Astrocyte (in vitro differentiated cells and primary cell): Measurements from ENCODE around the gene GNAO1. TPM values are rescaled to one million over a fixed set of nuclear protein-coding genes. Genes with fewer than 3 reads are reported as not detected.
A peak's percentile ranks its signal among the peaks of the same experiment; 100 is the strongest.

Source experiments
- DNase-seq: peaks from one replicate; pipeline ENCODE4 v3.0.0-alpha.2; 2010; ENCODE audit warnings: low read depth
- FAIRE-seq: peaks from 2 replicates; lab custom pipeline; 2011; peaks lifted over from hg19 to GRCh38; lab: Jason Lieb, UNC
- H2AFZ ChIP-seq: 2 replicates; pipeline ENCODE4 v1.6.0; 2012; ENCODE audit warnings: low read depth, low read length, inconsistent platforms
- H3K27ac ChIP-seq: 2 replicates; pipeline ENCODE4 v1.5.1; 2011; ENCODE audit warnings: low read depth, low read length, inconsistent platforms
- H3K27me3 ChIP-seq: 2 replicates; pipeline ENCODE4 v1.6.0; 2011; ENCODE audit warnings: low read length, inconsistent platforms; ENCODE audit not compliant: insufficient read depth
- H3K36me3 ChIP-seq: 2 replicates; pipeline ENCODE4 v1.5.1; 2011; ENCODE audit warnings: low read length, inconsistent platforms; ENCODE audit not compliant: insufficient read depth
- H3K4me1 ChIP-seq: 2 replicates; pipeline ENCODE4 v1.5.1; 2011; ENCODE audit warnings: low read length, inconsistent platforms; ENCODE audit not compliant: insufficient read depth
- H3K4me2 ChIP-seq: 2 replicates; pipeline ENCODE4 v1.6.0; 2012; ENCODE audit warnings: low read length, inconsistent platforms
- H3K4me3 ChIP-seq: 2 replicates; pipeline ENCODE4 v1.5.1; 2011; ENCODE audit warnings: low read depth, mild to moderate bottlenecking, low read length, inconsistent platforms; ENCODE audit not compliant: insufficient read depth
- H3K79me2 ChIP-seq: 2 replicates; pipeline ENCODE4 v1.6.0; 2012; ENCODE audit warnings: mild to moderate bottlenecking, low read length, inconsistent platforms; ENCODE audit not compliant: insufficient read depth
- H3K9ac ChIP-seq: 2 replicates; pipeline ENCODE4 v1.6.0; 2012; ENCODE audit warnings: mild to moderate bottlenecking, low read length, inconsistent platforms
- H3K9me3 ChIP-seq: 2 replicates; pipeline ENCODE4 v1.5.1; 2012; ENCODE audit warnings: low read depth, mild to moderate bottlenecking, low read length, inconsistent platforms; ENCODE audit not compliant: insufficient read depth
- H4K20me1 ChIP-seq: 2 replicates; pipeline ENCODE4 v1.6.0; 2012; ENCODE audit warnings: low read length, inconsistent platforms; ENCODE audit not compliant: insufficient read depth
- H3K27ac Mint-ChIP-seq: one replicate; pipeline ENCODE4 v1.8.0; 2021; ENCODE audit warnings: mild to moderate bottlenecking, mixed read lengths; ENCODE audit not compliant: unreplicated experiment
- H3K27me3 Mint-ChIP-seq: one replicate; pipeline ENCODE4 v1.8.0; 2021; ENCODE audit warnings: low read depth, mixed read lengths; ENCODE audit not compliant: unreplicated experiment
- H3K36me3 Mint-ChIP-seq: one replicate; pipeline ENCODE4 v1.8.0; 2021; ENCODE audit warnings: low read depth, mixed read lengths; ENCODE audit not compliant: unreplicated experiment
- H3K4me1 Mint-ChIP-seq: one replicate; pipeline ENCODE4 v1.8.0; 2021; ENCODE audit warnings: low read depth, mixed read lengths; ENCODE audit not compliant: unreplicated experiment
- H3K4me3 Mint-ChIP-seq: one replicate; pipeline ENCODE4 v1.8.0; 2021; ENCODE audit warnings: mild to moderate bottlenecking, moderate library complexity, mixed read lengths; ENCODE audit not compliant: unreplicated experiment
- H3K9me3 Mint-ChIP-seq: one replicate; pipeline ENCODE4 v1.8.0; 2021; ENCODE audit warnings: mild to moderate bottlenecking, mixed read lengths; ENCODE audit not compliant: unreplicated experiment
- CTCF ChIP-seq: IDR thresholded peaks from 2 replicates; pipeline ENCODE4 v1.5.1; 2011; ENCODE audit warnings: low read depth, mild to moderate bottlenecking, inconsistent platforms, low read length, moderate library complexity; ENCODE audit not compliant: insufficient read depth
- EZH2 ChIP-seq: IDR thresholded peaks from 2 replicates; pipeline ENCODE4 v1.6.1; 2012; ENCODE audit warnings: mild to moderate bottlenecking, low read length, inconsistent platforms; ENCODE audit not compliant: insufficient read depth
- total RNA-seq: library from RNA; stranded (reverse); gene quantifications from 2 replicates; pipeline ENCODE4 v1.2.1, GENCODE V29; 2021

The GNAO1 gene
- total RNA-seq, 1 donor from 2014 or later = 1.7 TPM

- peaks cover 19% of the 10 kb centered on the region for H3K27me3 Mint-ChIP-seq
- H3K4me3 Mint-ChIP-seq = no peak overlapping the region
- H3K27me3 ChIP-seq = peaks cover 3% of the 10 kb centered on the region
- no peak overlapping the region for H3K27ac Mint-ChIP-seq
- no peaks in the 10 kb centered on the region for H4K20me1 ChIP-seq
- no peaks in the 10 kb centered on the region for H3K79me2 ChIP-seq
- H2AFZ ChIP-seq = no peak overlapping the region
- H3K4me1 Mint-ChIP-seq = peaks cover 7% of the 10 kb centered on the region
- peaks cover 26% of the 10 kb centered on the region for H3K4me1 ChIP-seq
- no peaks in the 10 kb centered on the region for H3K9me3 Mint-ChIP-seq
- no peaks in the 10 kb centered on the region for H3K36me3 ChIP-seq
- TF ChIP-seq CTCF = no peak
- no peak for TF ChIP-seq EZH2
- FAIRE-seq (no peak), DNase-seq (no peak)
- no peak overlapping the region for H3K27ac ChIP-seq
- H3K9ac ChIP-seq = no peak overlapping the region
- H3K4me2 ChIP-seq = peak overlapping the region; percentile 59
- H3K4me3 ChIP-seq = no peak overlapping the region
- H3K36me3 Mint-ChIP-seq = no peaks in the 10 kb centered on the region
- no peaks in the 10 kb centered on the region for H3K9me3 ChIP-seq
Observed at GRCh38 chr16:56294014-56294413, 102.7 kb downstream of the GNAO1 start.

- peak overlapping the region; percentile 68 for H3K27ac ChIP-seq
- peak; percentile 72 for FAIRE-seq
Observed at GRCh38 chr16:56294579-56294978, 103.3 kb downstream of the GNAO1 start.

More at GRCh38 chr16:56294579-56294978, 103.3 kb downstream of the GNAO1 start:
- H2AFZ ChIP-seq = no peak overlapping the region
- no peaks in the 10 kb centered on the region for H3K36me3 Mint-ChIP-seq
- H3K9ac ChIP-seq = no peak overlapping the region
- H3K4me2 ChIP-seq = peak overlapping the region; percentile 59
- no peak for TF ChIP-seq CTCF
- H3K9me3 ChIP-seq = no peaks in the 10 kb centered on the region
- H3K4me3 ChIP-seq = no peak overlapping the region
- H3K79me2 ChIP-seq = no peaks in the 10 kb centered on the region
- peaks cover 3% of the 10 kb centered on the region for H3K27me3 ChIP-seq
- H3K27ac Mint-ChIP-seq = no peak overlapping the region
- no peak overlapping the region for H3K4me3 Mint-ChIP-seq
- H3K27me3 Mint-ChIP-seq = peaks cover 14% of the 10 kb centered on the region
- no peaks in the 10 kb centered on the region for H3K36me3 ChIP-seq
- no peaks in the 10 kb centered on the region for H3K9me3 Mint-ChIP-seq
- H4K20me1 ChIP-seq = no peaks in the 10 kb centered on the region
- H3K4me1 ChIP-seq = peaks cover 26% of the 10 kb centered on the region
- H3K4me1 Mint-ChIP-seq = peaks cover 7% of the 10 kb centered on the region
- DNase-seq = peak; percentile 92
